GM12873 (cell line): ENCODE results near the gene PLA2G4E.

Source experiments
- TF ChIP-seq, protein P1 (sequence below): IDR thresholded peaks from 2 replicates; pipeline ENCODE4 v1.5.1; 2012; ENCODE audit warnings: low read depth, mild to moderate bottlenecking, moderate library complexity, low read length, control low read depth; ENCODE audit not compliant: insufficient read depth; ENCODE audit errors: missing control alignments

PLA2G4E gene

DNA sequence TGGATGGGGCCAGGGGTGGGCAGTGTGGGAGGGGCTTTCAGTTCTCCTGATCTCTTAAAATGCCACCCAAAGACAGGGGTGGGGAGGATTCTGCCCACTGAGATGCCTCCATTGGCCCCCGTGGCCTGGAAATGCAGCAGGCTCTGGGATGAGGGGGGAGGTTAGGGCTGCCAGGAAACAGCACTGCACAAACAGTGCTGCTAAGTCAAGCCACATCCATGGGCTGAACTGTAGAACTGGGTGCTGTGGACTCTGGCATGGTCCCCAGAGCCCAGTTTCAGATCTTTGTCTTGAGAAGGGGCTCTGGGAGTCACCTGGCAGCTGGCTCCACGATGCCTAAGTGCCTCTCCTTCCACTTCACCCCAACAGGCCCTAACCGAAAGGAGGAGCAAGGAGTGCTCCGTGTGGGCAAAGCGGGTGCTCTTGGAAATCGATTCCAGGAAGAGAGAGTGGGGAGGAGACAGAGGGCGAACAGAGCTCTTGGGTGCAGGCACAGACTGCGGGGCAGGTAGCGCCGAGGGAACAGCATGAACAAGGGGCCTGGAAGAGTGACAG is 7.8 kb downstream of the PLA2G4E start:
- TF ChIP-seq, protein P1, sequence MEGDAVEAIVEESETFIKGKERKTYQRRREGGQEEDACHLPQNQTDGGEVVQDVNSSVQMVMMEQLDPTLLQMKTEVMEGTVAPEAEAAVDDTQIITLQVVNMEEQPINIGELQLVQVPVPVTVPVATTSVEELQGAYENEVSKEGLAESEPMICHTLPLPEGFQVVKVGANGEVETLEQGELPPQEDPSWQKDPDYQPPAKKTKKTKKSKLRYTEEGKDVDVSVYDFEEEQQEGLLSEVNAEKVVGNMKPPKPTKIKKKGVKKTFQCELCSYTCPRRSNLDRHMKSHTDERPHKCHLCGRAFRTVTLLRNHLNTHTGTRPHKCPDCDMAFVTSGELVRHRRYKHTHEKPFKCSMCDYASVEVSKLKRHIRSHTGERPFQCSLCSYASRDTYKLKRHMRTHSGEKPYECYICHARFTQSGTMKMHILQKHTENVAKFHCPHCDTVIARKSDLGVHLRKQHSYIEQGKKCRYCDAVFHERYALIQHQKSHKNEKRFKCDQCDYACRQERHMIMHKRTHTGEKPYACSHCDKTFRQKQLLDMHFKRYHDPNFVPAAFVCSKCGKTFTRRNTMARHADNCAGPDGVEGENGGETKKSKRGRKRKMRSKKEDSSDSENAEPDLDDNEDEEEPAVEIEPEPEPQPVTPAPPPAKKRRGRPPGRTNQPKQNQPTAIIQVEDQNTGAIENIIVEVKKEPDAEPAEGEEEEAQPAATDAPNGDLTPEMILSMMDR: no peak

DNA sequence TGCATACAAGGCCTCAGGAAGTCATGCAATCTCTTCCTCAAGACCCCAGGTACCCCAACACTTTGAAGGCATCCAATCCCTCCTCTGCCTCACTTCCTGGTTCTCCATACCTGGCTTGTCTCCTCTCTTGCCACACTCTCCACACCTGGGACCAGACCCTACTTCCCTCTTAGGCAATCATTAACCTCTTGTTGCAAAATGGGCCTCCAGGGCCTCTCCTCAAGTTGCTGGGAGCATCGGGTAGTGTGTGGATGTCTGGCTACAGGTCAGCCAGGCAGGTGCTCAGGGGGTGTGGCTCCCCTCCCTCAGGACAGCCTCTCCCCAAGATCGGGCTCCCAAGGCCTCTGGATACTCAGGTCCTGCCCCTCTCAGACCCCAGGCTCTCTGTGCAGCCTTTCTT is 8.6 kb downstream of the PLA2G4E start:
- TF ChIP-seq, protein P1: no peak

DNA sequence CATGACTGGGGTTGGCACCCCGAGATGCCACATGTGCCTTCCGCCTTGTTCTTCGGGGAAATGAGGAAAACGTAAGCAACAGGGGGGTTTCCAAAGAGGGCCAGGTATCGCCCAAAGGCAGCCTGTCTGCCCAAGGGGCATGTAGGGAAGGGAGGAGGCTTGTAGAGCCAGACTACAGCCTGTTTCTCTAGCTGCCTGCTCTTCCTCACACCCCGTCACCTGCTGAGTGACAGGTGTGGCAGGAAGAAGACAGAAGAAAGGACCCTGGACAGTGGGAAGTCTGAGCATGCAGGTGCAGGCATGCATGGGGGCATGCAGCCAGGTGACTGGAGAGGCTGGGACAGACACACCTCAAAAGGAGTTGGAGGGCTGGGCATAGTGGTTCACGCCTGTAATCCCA is 9.8 kb downstream of the PLA2G4E start:
- TF ChIP-seq, protein P1: no peak

DNA sequence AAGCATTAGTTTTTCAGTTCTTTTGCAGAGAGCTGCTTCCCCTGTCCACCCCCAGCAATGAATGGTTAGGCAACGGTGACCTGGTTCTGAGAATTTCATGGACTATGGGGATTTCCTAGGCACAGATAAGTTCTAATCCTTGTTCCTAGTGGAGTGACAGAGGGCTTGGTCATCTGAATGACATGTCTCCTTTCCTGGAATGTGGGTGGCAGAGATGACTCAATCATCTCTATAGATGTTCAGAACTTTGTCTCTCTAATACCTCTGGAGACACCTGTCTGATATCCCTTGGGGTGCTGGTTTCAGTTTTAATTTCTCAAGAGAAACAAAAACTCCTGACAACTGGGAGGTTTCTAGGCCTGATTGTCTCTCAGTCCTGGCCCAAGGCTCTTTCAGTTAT is 10.4 kb downstream of the PLA2G4E start:
- TF ChIP-seq, protein P1: no peak

DNA sequence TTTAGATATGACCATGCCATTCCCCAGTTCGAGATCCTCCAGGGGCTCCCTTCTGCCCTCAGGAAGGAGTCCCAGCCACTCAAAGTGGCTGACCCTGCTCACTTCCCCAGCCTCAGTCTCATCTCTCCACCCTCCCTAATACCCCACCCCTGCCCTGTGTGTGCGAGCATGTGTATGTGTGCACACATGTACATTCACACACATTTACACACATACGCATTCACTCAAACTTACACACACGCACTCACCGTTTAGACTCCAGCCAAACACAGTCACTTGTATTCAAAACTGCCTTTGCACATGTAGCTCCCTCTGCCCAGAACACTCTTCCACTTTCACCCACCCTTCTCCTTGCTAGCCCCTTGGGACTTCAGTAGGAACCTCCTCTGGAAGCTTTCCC is 11.4 kb downstream of the PLA2G4E start:
- TF ChIP-seq, protein P1: no peak

DNA sequence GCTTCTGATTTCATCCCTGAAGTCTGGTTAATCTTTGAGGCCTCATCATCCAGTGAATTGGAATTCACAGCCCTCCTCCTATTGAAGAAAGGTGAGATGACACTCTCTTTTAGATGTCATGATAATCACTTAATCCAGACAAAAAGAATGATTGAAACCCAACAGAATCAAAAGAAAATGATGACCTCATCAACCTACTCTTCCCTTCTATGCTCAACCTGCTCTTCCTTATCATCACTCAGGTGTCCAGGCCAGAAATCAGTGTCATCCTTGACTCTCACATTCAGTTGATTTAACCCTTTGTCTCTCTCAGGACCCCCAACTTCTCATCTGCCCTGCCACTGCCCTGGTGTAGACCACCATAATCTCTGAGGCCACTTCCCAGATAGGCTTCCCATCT is 11.8 kb downstream of the PLA2G4E start:
- TF ChIP-seq, protein P1: no peak

DNA sequence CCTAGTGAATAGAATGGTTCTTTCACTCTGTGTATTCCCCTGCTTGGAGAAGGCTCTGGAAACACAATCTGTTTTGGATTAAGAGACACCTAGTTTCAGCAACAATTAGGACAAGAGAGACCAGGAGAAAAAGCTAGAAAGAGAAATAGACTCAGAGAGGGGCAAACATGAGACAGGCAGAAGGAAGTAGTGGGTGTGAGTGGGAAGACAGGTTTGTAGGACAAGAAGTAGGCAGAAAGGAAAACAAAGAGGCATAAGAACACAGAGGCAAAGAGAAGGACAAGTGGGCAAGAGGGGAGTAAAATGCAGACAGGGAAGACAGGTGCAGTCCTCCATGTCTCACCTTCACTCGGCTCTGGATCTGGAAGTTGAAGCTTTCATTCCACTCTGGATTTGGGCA is 13.5 kb downstream of the PLA2G4E start:
- TF ChIP-seq, protein P1: no peak
